CD14-positive monocyte (primary cell): ENCODE data around the gene MUS81. TPM values are rescaled to one million over a fixed set of nuclear protein-coding genes. Genes with fewer than 3 reads are reported as not detected.

Experiments
- DNase-seq, 3 donors: peaks; one replicate each; pipeline ENCODE4 v3.0.0-alpha.2; 2011 to 2022
- H2AFZ ChIP-seq: 2 replicates; pipeline ENCODE4 v1.6.0; 2012; ENCODE audit warnings: mild to moderate bottlenecking, low read depth, low read length, inconsistent platforms; ENCODE audit not compliant: insufficient read depth, poor library complexity, severe bottlenecking
- H3K27ac ChIP-seq, 2 donors: 1 replicate in 1 of 2; 2 replicates in 1 of 2; pipeline ENCODE4 v1.5.1; 2012 to 2013; ENCODE audit warnings: low read length in 2 of 2, control low read depth in 1 of 2, inconsistent platforms in 1 of 2, low read depth in 1 of 2, mild to moderate bottlenecking in 1 of 2
- H3K27me3 ChIP-seq, 2 donors: one replicate each; pipeline versions ENCODE4 v1.6.0 to v1.6.1; 2011 to 2013; ENCODE audit warnings: low read length in 2 of 2; ENCODE audit not compliant: control insufficient read depth in 2 of 2, insufficient read depth in 2 of 2
- H3K36me3 ChIP-seq, 2 donors: replicated peaks in 1 of 2; 1 replicate in 1 of 2; 2 replicates in 1 of 2; pipeline versions ENCODE4 v1.5.1 to v1.6.1; 2012 to 2013; ENCODE audit warnings: low read length in 2 of 2, control low read depth in 1 of 2, inconsistent platforms in 1 of 2, mild to moderate bottlenecking in 1 of 2; ENCODE audit not compliant: insufficient read depth in 2 of 2, control insufficient read depth in 1 of 2
- H3K4me1 ChIP-seq, 2 donors: 1 replicate in 1 of 2; 2 replicates in 1 of 2; pipeline versions ENCODE4 v1.5.1 to v1.6.1; 2012 to 2013; ENCODE audit warnings: low read length in 2 of 2, control low read depth in 1 of 2, inconsistent platforms in 1 of 2, mild to moderate bottlenecking in 1 of 2, moderate library complexity in 1 of 2; ENCODE audit not compliant: insufficient read depth in 2 of 2, control insufficient read depth in 1 of 2
- H3K4me2 ChIP-seq: replicated peaks from 2 replicates; pipeline ENCODE3; 2012; ENCODE audit warnings: low read length, moderate library complexity, mild to moderate bottlenecking; ENCODE audit not compliant: poor library complexity, severe bottlenecking; ENCODE audit errors: extremely low read depth
- H3K4me3 ChIP-seq, 3 experiments: fragments of 200-600 bp in 1 of 3; sonication (generic) in 1 of 3; replicated peaks in 1 of 3; 1 replicate in 2 of 3; 2 replicates in 1 of 3; pipeline ENCODE4 v1.5.1; 2011 to 2013; ENCODE audit warnings: low read length in 3 of 3, mild to moderate bottlenecking in 3 of 3, control low read depth in 2 of 3, low read depth in 2 of 3, inconsistent platforms in 1 of 3, moderate library complexity in 1 of 3
- H3K79me2 ChIP-seq: 2 replicates; pipeline ENCODE4 v1.6.0; 2012; ENCODE audit warnings: mild to moderate bottlenecking, control low read depth, inconsistent platforms, low read length, moderate library complexity; ENCODE audit not compliant: insufficient read depth
- H3K9ac ChIP-seq: 2 replicates; pipeline ENCODE4 v1.6.0; 2017; ENCODE audit warnings: low read length, mild to moderate bottlenecking; ENCODE audit not compliant: insufficient read depth, poor library complexity, severe bottlenecking
- H3K9me3 ChIP-seq, 2 donors: replicated peaks in 1 of 2; 1 replicate in 1 of 2; 2 replicates in 1 of 2; pipeline versions ENCODE4 v1.5.1 to v1.6.1; 2012 to 2013; ENCODE audit warnings: low read length in 2 of 2, control low read depth in 1 of 2; ENCODE audit not compliant: control insufficient read depth in 1 of 2, insufficient read depth in 1 of 2
- H4K20me1 ChIP-seq: 2 replicates; pipeline ENCODE4 v1.6.0; 2012; ENCODE audit warnings: mild to moderate bottlenecking, low read length, control low read depth, moderate library complexity; ENCODE audit not compliant: insufficient read depth
- H3K27ac Mint-ChIP-seq, 7 donors: one replicate each; pipeline ENCODE4 v1.8.0; 2020; ENCODE audit warnings: mild to moderate bottlenecking in 7 of 7, mixed read lengths in 7 of 7, moderate library complexity in 6 of 7, inconsistent platforms in 2 of 7
- H3K27me3 Mint-ChIP-seq, 3 donors: one replicate each; pipeline ENCODE4 v1.8.0; 2021 to 2022; ENCODE audit warnings: low read depth in 3 of 3, mild to moderate bottlenecking in 3 of 3, mixed read lengths in 3 of 3, moderate library complexity in 3 of 3, inconsistent platforms in 1 of 3
- H3K36me3 Mint-ChIP-seq, 2 donors: one replicate each; pipeline ENCODE4 v1.8.0; 2020; ENCODE audit warnings: mixed read lengths in 2 of 2, inconsistent platforms in 1 of 2, mild to moderate bottlenecking in 1 of 2
- H3K4me1 Mint-ChIP-seq: one replicate; pipeline ENCODE4 v1.8.0; 2020; ENCODE audit warnings: mild to moderate bottlenecking, mixed read lengths
- H3K4me3 Mint-ChIP-seq, 2 donors: one replicate each; pipeline ENCODE4 v1.8.0; 2020; ENCODE audit warnings: mild to moderate bottlenecking in 2 of 2, mixed read lengths in 2 of 2, moderate library complexity in 1 of 2
- H3K9me3 Mint-ChIP-seq, 7 donors: one replicate each; pipeline ENCODE4 v1.8.0; 2020 to 2022; ENCODE audit warnings: mixed read lengths in 7 of 7, mild to moderate bottlenecking in 6 of 7, moderate library complexity in 6 of 7, inconsistent platforms in 2 of 7
- WGBS: methylation state at CpG from one replicate; pipeline ENCODE4 v1.1.5; 2013; ENCODE audit warnings: missing lambda C conversion rate; ENCODE audit not compliant: insufficient coverage; 5-methylcytosine and 5-hydroxymethylcytosine counted together
- intact Hi-C, 2 donors: fragments of 100-400 bp; cut with micrococcal nuclease; formaldehyde crosslinking; loops; one replicate each; pipeline versions ENCODE4 v1.15.0 to v1.15.1; 2023
- polyA plus RNA-seq, 3 donors: library from polyadenylated mRNA; depleted of rRNA in 1 of 3; unstranded in 2 of 3; stranded (reverse) in 1 of 3; fragments of 300-500 nt in 2 of 3; fragments of >200 nt in 1 of 3; fragmentation: Illumina TruSeq in 2 of 3; gene quantifications; 1 replicate in 2 of 3; 2 replicates in 1 of 3; pipeline ENCODE4 v1.2.3, GENCODE V29; 2012 to 2021
- TF ChIP-seq, protein P1 (sequence below): fragments of 200-600 bp; IDR thresholded peaks from one replicate; pipeline ENCODE4 v1.8.0; 2022; ENCODE audit warnings: antibody characterized with exemption, mild to moderate bottlenecking

MUS81 gene
- polyA plus RNA-seq, 3 donors: 15.0 to 87.5 (median 16.4) TPM

GRCh38 chr11:65859812-65860277 lies 388 bp upstream of the MUS81 start:
- Mint-ChIP-seq H3K4me1 (peaks cover 43% of the 10 kb centered on the region), H3K4me3 (peak overlapping the region; percentile 91 to 96), H3K9me3 (peaks cover 0 to 5% (median 0%) of the 10 kb centered on the region in 7 donors), H3K36me3 (peaks cover 37 to 54% of the 10 kb centered on the region in 2 donors), H3K27ac (peak overlapping the region; percentile 91 to 99 (median 97)), H3K27me3 (peaks cover 0 to 2% (median 1%) of the 10 kb centered on the region in 3 donors)
- intact Hi-C loops: loop anchor here in 1 of 2 donors (2.0 kb wide), 1 partner anchor 13 kb away; the partner anchor contains the start of gene EFEMP2
- under 1% methylated on average over 15 of the region's 16 CpGs for WGBS
- Histone ChIP-seq H3K36me3 (peaks cover 42 to 51% of the 10 kb centered on the region in 2 donors), H3K4me1 (peaks cover 41 to 56% of the 10 kb centered on the region in 2 donors), H3K27me3 (no peaks in the 10 kb centered on the region), H2AFZ (peak overlapping the region; percentile 87), H3K4me2 (peak overlapping the region; percentile 96), H3K9me3 (no peaks in the 10 kb centered on the region), H4K20me1 (peaks cover 56% of the 10 kb centered on the region), H3K9ac (peak overlapping the region; percentile 86), H3K79me2 (peaks cover 62% of the 10 kb centered on the region), H3K27ac (peak overlapping the region; percentile 86 to 95), H3K4me3 (peak overlapping the region; percentile 59 to 98 (median 92))
- TF ChIP-seq, protein P1, sequence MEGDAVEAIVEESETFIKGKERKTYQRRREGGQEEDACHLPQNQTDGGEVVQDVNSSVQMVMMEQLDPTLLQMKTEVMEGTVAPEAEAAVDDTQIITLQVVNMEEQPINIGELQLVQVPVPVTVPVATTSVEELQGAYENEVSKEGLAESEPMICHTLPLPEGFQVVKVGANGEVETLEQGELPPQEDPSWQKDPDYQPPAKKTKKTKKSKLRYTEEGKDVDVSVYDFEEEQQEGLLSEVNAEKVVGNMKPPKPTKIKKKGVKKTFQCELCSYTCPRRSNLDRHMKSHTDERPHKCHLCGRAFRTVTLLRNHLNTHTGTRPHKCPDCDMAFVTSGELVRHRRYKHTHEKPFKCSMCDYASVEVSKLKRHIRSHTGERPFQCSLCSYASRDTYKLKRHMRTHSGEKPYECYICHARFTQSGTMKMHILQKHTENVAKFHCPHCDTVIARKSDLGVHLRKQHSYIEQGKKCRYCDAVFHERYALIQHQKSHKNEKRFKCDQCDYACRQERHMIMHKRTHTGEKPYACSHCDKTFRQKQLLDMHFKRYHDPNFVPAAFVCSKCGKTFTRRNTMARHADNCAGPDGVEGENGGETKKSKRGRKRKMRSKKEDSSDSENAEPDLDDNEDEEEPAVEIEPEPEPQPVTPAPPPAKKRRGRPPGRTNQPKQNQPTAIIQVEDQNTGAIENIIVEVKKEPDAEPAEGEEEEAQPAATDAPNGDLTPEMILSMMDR: no peak
- DNase-seq: no peak

DNA sequence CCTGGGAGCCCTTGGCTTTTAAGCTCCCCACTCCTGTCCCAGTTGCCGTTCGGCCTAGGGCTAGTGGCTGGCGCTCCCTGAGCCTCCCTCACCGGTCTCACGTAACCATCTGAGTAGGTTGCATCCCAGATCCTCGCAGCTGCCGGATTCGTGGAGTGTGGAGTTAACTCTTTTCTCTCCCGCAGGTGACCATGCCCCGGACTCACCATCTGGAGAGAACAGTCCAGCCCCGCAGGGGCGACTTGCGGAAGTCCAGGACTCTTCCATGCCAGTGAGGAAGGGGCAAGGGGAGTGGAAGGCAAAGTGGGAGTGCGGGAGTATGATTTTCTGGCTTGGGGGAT lies 902 bp downstream of the MUS81 start:
- Histone ChIP-seq H3K4me2 (peak overlapping the region; percentile 96), H3K27me3 (no peaks in the 10 kb centered on the region), H4K20me1 (peaks cover 50% of the 10 kb centered on the region), H3K4me3 (peak overlapping the region; percentile 59 to 98 (median 92)), H3K27ac (peak overlapping the region; percentile 86 to 95), H3K9me3 (no peaks in the 10 kb centered on the region), H3K79me2 (peaks cover 49% of the 10 kb centered on the region), H3K9ac (peak overlapping the region; percentile 86), H3K4me1 (peaks cover 35 to 43% of the 10 kb centered on the region in 2 donors), H2AFZ (peak overlapping the region; percentile 87), H3K36me3 (peaks cover 42 to 51% of the 10 kb centered on the region in 2 donors)
- Mint-ChIP-seq H3K4me3 (peak overlapping the region; percentile 91 to 96), H3K27me3 (peaks cover 0 to 2% (median 1%) of the 10 kb centered on the region in 3 donors), H3K9me3 (peaks cover 0 to 2% (median 0%) of the 10 kb centered on the region in 7 donors), H3K36me3 (peaks cover 37 to 53% of the 10 kb centered on the region in 2 donors), H3K4me1 (peaks cover 35% of the 10 kb centered on the region), H3K27ac (peak overlapping the region; percentile 56 to 99 (median 97))
- 42% methylated on average over 4 of the region's 14 CpGs for WGBS
- no peak for DNase-seq
- TF ChIP-seq, protein P1: no peak
- intact Hi-C loops: no loop called here
